OCI-LY7 (cell line): ENCODE measurements around the gene PCDH9.

Source experiments
- EZH2phosphoT487 ChIP-seq: fragments of 200-600 bp; sonication (generic); IDR thresholded peaks from 2 replicates; pipeline ENCODE4 v1.6.1; 2018; ENCODE audit warnings: low read depth, borderline replicate concordance, mild to moderate bottlenecking, mixed run types, antibody characterized with exemption, low read length, moderate library complexity, mixed read lengths
- TF ChIP-seq, protein P1 (sequence below): fragments of 200-600 bp; sonication (generic); conservative IDR thresholded peaks from 2 replicates; pipeline ENCODE4 v1.5.1; 2014; ENCODE audit warnings: mild to moderate bottlenecking, antibody characterized with exemption, low read length, moderate library complexity, mixed read lengths

DNA sequence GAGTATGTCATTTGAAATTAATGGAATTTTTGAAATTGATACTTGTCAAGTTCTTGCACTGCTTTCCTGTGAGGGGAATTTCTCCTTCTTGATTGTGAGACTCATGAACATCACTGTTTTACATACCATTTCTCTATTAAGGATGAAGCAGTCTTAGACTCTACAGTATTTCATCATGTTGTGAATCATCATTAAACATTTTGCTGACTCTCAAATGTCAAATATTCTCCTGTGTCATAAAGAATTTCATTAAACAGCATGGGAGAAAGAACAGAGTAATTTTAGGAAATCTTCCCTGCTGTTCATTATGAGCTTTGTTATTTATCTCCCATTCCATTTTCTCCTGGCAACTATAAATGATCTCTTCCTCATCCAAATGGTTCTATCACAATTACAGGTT is 729.0 kb downstream of the PCDH9 start:
- TF ChIP-seq, protein P1, sequence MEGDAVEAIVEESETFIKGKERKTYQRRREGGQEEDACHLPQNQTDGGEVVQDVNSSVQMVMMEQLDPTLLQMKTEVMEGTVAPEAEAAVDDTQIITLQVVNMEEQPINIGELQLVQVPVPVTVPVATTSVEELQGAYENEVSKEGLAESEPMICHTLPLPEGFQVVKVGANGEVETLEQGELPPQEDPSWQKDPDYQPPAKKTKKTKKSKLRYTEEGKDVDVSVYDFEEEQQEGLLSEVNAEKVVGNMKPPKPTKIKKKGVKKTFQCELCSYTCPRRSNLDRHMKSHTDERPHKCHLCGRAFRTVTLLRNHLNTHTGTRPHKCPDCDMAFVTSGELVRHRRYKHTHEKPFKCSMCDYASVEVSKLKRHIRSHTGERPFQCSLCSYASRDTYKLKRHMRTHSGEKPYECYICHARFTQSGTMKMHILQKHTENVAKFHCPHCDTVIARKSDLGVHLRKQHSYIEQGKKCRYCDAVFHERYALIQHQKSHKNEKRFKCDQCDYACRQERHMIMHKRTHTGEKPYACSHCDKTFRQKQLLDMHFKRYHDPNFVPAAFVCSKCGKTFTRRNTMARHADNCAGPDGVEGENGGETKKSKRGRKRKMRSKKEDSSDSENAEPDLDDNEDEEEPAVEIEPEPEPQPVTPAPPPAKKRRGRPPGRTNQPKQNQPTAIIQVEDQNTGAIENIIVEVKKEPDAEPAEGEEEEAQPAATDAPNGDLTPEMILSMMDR, result no peak
- no peak for TF ChIP-seq EZH2phosphoT487
